HL-60/S4 (cell line): ENCODE data around the gene SULT1A1.
"Not testable (repeated sequence)": the region's sequence is repeated elsewhere in the genome, so short reads cannot be mapped to it uniquely, and the experiment has no call there.

Experiments used
- in situ Hi-C: fragments of 300-500 bp; cut with MboI; formaldehyde crosslinking; loops from 2 replicates; pipeline ENCODE4 v1.14.3; 2022; ENCODE audit warnings: low sequenced_read_pairs

The SULT1A1 gene

GRCh38 chr16:28608867-28609596, 812 bp downstream of the SULT1A1 start:
- in situ Hi-C loops, result not testable (repeated sequence)

DNA sequence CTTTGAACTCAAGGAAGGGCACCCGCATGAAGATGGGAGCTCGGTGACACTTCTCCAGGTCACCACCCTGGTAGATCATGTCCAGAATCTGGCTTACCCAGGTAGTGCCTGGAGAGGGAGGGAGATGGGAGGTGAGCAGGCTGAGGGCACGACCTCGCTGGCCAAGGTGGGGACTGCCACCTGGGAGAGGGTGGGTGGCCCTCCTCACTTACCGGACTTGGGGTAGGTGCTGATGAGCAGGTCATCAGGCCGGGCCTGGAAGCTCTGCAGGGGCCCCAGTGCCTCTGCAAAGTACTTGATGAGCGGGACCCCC, 1.4 kb downstream of the SULT1A1 start:
- in situ Hi-C loops, result not testable (repeated sequence)

- in situ Hi-C loops, result not testable (repeated sequence)
These were observed 2.0 kb downstream of the SULT1A1 start for GRCh38 chr16:28607681-28608495.

- in situ Hi-C loops, result no loop called here
These were observed 2.7 kb downstream of the SULT1A1 start for GRCh38 chr16:28607116-28607623.

DNA sequence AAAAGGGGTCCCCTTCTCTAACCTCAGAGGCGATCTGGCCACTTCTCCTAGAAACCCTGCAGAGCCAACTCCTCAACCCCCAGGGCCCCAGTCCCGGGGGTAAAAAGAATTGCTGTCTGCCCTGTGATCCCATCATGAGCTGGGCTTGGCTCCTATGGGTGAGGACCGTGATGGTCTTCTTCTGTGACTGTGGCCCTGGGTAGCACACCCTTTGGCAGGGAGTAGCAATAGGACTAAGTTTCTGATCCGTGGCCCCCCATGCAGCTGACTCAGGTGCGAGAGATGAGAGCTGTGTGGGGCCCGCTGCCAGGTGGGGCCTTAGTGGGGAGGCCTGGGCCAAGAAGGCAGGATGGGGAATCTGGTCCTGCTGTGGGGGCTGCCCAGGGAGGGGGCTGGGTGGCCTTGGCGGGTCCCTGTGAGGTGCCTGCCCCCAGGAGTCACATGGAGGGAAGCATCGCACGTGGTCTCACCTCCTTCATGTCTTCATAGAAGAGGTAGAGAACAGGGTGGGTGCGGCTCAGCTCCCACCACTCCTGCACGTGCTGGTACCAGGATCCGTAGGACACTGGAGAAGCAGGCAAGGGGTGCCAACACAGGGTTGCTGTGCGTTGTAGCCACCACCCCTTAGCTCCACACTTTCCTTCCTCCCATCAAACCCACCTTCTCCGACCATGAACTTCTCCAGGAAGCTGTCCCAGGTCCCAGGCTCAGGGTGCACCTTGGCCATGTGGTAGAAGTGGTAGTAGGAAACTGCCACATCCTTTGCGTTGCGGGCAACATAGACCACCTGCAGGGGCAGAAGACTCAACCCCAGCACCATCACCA, 3.3 kb downstream of the SULT1A1 start:
- in situ Hi-C loops, result no loop called here

GRCh38 chr16:28604186-28604565, 5.7 kb downstream of the SULT1A1 start:
- in situ Hi-C loops, result no loop called here

GRCh38 chr16:28603381-28604185, 6.3 kb downstream of the SULT1A1 start:
- in situ Hi-C loops, result no loop called here

DNA sequence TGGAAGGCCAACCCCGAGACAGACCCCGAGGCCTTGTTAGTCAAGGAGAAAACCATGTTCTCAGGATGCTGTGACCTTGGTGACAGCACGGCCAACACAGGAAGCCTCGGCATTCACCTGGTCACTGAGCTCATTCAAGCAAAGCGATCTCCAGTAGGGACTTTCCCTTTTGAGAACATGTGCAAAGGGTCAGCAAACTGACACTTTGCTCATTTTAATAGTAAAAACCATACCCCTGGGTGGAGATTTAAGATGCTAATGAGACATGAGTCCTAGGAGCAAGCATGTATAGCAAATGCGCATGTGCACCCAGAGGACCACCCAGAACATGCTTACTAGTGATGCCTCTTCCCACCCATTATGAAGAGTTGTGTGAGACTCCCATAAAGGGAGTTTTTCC, 7.3 kb downstream of the SULT1A1 start:
- in situ Hi-C loops, result no loop called here

DNA sequence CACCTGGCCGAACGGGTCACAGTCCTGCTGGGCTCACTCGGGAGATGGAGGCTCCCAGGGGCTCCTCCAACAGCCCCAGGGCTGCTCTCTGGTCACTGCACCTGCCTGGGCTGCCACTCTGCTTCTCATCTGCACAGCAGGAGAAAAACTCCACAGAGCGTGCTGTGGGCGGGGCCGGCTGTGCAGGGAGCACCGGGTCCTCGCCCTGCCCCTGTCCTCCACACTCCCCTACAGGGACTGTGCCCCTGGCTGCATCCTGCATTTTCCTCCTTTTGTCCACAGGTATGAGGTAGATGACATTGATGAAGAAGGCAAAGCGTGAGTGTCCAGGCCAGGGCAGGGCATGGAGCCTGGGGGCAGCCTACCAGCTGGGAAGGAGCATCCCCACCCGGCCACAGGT, 7.8 kb downstream of the SULT1A1 start:
- in situ Hi-C loops, result not testable (repeated sequence)

DNA sequence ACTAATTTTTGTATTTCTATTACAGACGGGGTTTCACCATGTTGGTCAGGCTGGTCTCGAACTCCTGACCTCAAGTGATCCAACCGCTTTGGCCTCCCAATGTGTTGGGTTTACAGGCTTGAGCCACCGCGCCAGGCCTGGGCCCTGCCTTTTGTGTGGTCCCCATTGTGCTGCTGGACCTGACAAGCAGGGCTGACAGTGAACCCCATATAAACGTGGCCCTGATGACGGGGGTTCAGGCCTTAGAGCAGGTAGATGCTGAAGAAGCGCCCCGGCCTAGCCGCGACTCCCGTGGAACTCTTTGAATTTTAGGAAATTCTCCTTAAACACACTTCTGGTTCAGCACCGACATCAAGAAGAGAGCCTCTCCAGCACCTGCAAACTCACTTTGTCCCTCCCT, 8.3 kb downstream of the SULT1A1 start:
- in situ Hi-C loops, result not testable (repeated sequence)

- in situ Hi-C loops, result not testable (repeated sequence)
These were observed 8.9 kb downstream of the SULT1A1 start for GRCh38 chr16:28600965-28601364.

DNA sequence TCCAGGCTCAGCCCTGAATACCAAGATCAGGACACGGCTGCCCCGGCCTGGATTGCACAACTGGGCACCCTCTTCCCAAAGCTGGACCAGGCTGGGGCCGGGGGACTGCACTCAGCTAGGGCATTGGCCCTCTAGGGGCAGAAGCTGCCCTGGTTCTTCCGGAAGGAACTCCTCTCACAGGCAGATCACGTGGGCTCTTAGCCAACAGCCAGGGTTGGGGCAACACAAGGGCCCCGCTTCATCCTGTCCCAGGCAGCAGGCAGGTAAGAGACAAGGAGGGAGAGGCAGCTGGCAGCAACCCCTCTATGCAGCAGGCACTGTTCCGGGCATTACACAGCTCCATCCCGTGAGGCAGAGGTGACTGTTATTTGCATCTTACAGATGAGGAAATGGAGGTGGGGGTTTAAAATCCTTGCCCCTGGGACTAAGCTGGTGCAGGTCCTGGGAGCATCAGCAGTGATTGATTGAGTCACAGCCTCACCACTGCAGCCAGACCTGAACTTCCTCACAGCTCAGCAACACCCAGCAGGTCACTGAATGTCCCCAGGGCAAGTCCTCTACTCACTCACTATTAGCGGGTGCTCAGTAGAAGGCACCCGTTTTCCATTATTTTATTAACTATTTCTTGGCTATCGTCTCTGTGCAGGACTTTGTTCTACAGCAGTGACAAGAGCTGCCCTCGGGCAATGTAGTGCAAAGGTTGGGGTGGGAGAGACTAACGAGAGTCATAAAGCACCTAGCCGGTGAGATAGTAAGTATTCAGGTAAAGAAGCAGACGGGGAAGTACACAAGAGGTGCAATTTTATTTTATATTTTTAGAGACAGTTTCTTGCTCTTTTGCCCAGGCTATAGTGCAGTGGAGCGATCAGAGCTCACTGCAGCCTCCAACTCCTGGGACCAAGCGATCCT, 10.2 kb downstream of the SULT1A1 start:
- in situ Hi-C loops, result not testable (repeated sequence)

GRCh38 chr16:28597692-28598261, 12.1 kb downstream of the SULT1A1 start:
- in situ Hi-C loops, result no loop called here

GRCh38 chr16:28596840-28597691, 12.8 kb downstream of the SULT1A1 start, which contains the start of gene SULT1A2:
SULT1A2 (minus strand) TSS chr16:28597050; CDS start chr16:28595930, 1,120 bp downstream.
- in situ Hi-C loops, result no loop called here

- in situ Hi-C loops, result no loop called here
These were observed 13.7 kb downstream of the SULT1A1 start for GRCh38 chr16:28596115-28596630.

- in situ Hi-C loops, result not testable (repeated sequence)
These were observed 14.4 kb downstream of the SULT1A1 start for GRCh38 chr16:28595451-28595850.

DNA sequence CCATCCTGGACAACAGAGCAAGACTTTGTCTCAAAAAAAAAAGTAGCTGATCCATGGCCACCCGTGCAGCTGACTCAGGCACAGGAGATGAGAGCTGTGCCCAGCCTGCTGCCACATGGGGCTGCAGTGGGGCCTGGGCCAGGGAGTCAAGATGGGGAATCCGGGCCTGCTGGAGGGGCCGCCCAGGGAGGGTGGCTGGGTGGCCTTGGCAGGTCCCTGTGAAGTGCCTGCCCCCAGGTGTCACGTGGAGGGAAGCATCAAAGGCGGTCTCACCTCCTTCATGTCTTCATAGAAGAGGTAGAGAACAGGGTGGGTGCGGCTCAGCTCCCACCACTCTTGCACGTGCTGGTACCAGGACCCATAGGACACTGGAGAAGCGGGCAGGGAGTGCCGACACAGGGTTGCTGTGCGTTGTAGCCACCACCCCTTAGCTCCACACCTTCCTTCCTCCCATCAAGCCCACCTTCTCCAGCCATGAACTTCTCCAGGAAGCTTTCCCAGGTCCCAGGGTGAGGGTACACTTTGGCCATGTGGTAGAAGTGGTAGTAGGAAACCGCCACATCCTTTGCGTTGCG, 16.8 kb downstream of the SULT1A1 start:
- in situ Hi-C loops, result no loop called here

- in situ Hi-C loops, result no loop called here
These were observed 17.3 kb downstream of the SULT1A1 start for GRCh38 chr16:28592511-28592910.
